DMS 273 treated with DMSO at 0.1 percent for 48 hours (cell line): ENCODE results near the gene CIITA.
"Not testable (repeated sequence)": the region's sequence is repeated elsewhere in the genome, so short reads cannot be mapped to it uniquely, and the experiment has no call there.

ENCODE experiments used
- DNase-seq: peaks from one replicate; lab custom pipeline; 2025; lab: John Stamatoyannopoulos, UW

The CIITA gene

DNA sequence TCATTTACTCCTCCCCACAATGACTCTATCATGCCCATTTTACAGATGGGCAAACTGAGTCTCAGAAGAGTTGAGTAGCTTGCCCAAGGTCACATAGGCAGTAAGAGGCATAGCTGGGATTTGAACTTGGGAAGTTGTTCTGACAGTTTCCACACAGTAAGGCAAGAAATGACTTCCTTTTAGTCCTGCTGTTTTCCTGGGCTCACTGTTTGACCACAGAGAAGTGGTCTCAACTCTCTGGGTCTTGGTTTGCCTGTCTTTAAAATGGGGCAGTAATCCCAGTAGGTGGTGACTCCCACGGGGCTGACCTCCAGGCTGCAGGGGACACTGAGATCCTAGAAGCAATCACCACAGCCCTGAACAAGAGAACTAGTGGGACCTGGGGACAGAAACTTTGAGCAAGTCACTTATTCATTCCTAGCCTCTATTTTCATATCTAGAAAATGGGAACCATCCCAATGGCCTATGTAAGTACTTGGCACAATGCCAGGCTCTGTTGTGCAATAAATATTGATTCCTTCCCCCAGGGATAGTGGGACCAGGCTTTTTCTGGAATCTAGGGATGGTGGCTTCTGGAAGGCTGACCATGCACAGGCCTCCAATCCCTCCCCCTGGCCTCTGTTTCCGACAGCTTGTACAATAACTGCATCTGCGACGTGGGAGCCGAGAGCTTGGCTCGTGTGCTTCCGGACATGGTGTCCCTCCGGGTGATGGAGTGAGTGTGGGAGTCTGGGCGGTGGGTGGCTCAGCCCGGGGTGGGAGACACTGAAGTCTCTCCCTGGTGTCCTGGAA is 44.7 kb downstream of the CIITA start:
- no peak for DNase-seq

DNA sequence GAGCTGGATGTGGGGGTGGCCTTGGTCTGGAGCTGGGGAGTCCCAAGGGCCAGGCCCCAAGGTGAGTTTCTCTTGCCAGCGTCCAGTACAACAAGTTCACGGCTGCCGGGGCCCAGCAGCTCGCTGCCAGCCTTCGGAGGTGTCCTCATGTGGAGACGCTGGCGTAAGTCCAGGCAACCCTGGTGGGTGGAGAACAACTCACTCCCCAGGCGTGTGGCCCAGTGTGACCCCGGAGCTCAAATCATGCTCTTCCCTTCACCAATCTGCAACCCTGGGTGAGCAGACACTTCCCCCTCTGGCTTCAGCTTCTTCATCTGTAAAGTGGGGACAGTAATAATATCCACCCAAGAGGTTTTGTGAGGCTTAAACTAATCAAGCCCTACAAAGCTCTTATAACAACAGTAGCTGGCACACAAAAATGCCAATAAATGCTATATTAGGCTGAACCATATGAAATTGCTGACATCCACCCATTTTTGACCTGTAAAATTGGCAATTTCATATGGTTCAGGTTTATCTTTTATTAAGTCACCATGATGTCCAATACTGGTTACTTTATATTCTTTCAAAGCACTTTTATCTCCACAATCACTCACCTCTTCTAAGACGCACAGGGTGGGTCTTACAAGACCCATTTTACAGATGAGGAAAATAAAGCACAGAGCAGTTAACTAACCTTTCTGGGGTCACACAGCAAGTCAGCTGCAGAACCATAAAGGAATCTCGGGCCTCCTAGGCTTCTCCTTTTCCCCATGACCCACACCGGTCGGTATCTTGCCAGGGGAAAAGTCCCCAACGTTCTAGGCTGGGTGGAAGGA is 45.5 kb downstream of the CIITA start:
- no peak for DNase-seq

DNA sequence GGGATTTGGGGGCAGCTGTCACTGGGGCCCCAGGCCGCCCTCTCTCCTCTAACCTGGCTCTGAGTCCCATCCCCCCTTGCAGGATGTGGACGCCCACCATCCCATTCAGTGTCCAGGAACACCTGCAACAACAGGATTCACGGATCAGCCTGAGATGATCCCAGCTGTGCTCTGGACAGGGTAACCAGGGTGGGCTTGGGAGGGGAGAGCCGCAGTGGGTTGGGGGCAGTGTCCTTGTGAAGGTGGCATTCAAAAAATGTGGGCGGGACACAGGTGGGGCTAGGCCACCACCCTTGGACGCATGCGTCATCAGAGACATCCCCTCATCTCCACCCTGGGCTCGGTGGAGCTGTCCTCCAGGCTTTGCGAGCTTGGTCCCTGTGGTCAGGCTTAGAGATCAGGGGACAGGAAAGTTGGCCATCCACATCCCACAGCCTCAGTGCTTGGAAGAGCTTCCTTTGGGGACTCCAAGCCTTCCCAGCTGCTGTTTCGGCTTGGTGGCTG is 46.2 kb downstream of the CIITA start:
- DNase-seq, result no peak

DNA sequence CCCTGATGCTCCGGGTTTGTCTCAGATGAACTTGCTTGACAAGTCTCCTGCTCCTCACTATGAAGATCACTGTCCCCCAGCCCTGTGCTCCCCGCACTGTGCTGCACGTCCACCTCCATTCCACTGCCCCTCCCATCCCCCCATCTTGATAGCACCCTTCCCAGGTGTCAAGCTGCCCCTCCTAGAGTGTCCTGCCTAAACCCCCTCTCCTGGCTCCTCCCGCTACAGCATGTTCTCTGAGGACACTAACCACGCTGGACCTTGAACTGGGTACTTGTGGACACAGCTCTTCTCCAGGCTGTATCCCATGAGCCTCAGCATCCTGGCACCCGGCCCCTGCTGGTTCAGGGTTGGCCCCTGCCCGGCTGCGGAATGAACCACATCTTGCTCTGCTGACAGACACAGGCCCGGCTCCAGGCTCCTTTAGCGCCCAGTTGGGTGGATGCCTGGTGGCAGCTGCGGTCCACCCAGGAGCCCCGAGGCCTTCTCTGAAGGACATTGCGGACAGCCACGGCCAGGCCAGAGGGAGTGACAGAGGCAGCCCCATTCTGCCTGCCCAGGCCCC is 46.7 kb downstream of the CIITA start:
- DNase-seq, result no peak

DNA sequence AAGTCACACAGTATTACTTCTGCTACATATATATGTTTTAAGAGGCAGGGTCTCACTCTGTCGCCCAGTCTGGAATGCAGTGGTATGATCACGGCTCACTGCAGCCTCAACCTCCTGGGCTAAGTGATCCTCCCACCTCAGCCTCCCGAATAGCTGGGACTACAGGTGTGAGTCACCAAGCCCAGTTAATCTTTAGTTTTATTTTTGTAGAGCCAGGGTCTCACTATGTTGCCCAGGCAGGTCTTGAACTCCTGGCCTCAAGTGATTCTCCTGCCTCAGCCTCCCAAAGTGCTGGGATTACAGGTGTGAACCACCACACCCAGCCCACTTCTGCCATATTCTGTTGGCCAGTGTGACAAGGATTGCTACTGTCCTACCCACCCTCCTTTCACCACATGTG is 48.3 kb downstream of the CIITA start:
- DNase-seq, result not testable (repeated sequence)

DNA sequence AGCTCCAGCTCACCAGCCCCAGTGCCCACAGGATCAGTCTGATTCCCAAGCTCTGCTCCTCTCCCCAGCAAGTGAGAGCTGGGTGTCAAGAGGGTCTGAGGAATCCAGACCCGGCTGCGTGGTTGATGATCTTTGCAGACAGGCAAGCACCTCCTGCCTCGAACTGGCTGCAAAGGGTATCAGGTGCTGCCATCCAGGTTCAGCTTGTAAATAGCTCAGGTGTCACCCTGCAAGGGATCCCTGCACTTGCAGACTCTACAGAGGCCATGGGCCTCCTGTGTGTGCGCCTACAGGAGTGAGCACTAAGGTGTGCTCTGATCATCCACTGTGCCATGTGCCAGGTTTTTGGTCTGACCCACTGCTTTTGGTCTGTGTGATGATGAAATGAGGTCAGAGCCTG is 49.1 kb downstream of the CIITA start:
- no peak for DNase-seq

DNA sequence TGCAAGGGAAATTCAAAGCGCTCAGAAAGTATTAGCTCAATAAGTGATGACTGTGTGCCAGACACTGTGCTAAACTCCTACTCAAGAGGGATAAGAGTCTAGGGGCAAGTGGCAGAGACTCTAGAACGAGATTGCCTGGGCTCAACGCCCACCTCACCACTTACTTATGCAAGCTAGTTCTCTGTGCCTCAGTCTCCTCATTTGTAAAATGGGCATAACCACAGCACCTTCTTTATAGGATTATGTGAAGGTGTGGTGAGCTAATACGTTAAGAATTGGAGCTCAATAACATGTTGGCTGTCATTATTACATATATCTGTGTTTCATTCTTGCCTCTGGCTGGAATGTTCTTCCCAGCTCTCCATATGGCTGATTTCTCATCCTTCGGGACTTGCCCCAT is 49.9 kb downstream of the CIITA start:
- DNase-seq, result no peak

DNA sequence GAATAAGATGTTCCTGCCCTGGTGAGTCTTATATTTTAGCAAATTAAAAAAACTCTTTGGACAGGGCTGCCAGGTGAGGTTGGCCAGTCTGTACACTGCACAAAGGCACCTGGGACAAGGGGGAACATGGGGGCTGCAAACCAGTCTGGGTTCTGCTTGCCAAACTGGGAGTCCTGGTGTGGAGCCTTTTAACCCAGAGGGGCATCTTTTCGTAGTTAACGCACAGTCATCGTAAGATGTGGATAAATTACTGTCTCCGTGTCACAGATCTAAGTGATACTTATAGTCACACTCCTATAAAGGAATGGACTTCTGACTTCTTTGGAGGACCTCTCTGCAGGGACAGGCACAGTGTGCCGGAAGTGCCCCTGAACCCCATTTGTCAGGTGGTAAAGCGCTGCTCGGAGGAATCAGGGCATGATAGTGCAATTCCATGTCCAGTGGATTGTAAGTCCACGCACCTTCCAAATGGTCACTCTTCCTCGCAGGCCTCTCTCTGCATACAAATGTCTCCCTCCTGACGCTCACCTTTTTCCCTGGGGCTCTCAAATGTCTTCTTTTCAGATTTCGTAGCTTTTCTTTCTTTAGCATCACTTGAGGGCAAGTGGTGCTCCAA is 50.6 kb downstream of the CIITA start:
- DNase-seq, result no peak

DNA sequence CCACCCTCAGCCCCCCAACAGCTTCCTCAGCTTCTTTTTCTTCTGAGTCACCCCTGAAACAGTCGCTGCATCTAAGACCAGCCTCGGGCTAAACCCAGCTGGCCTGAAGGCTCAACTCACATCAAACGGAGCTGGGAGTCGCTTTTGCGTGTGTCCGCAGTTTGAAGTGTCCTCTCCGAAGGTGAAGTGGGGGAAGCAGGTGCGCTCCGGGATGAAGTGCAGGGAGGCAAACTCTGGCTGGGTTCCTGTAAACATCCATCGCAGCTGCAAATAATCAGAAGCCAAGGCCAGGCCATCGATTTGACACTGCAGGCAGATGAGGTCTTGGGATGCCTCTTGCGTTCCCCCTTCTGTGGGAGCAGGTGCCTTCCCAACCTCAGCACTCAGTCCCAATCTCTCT is 52.1 kb downstream of the CIITA start:
- not testable (repeated sequence) for DNase-seq

DNA sequence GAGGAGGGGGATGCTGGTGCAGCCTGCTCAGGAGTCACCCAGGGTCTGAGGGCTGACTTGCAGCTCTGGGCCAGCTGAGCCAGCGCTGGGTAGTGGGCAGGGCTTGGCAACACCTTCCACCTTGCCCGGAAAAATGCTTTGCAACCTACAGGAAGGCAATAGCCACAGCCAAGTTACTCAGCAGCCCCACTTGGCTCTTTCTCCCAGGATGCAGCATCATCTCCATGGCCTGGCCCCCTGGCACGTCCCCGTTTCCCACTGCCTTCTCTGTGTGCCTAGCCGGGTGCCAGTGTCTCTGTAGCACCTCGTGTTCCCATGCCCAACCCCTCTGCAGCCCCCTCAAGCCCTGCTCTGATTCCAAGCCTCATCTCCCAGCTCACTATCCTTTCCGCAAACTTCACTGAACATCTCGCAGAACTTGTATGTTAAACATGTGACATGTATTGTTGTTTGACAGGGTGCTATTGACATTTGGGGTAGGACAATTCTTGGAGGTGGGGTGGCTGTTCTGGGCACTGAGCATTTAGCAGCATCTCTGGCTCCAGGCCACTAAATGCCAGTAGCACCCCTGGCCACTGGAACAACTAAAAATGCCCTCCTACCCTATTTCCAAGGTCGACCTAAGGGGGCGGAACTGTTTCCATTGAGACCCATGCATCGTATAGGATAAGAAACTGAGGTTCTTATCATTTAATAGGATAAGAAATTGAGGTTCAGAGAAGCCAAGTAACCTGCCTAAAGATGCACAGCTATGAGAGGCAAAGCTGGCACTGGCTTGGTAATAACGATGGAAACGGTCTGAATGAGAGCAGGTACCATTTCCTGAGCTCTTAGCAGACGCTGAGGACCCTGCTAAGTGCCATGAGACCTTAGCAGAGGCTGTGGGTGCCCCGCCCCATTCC is 53.1 kb downstream of the CIITA start:
- no peak for DNase-seq

DNA sequence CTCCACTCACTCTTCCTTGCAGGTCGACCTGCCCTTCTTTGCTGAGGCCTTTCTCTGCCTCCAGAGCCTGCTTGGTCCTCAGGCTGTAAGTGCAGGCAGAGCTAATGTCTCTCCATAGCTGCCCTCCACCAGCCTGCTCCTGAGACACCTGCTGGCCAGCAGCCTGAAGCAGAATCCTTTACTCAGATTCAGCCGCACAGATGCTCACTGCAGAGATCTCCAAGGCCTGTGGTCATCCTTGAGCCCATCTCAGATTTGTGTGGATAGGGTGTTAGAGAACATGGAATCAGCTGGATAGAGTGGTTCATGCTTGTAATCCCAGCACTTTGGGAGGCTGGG is 53.7 kb downstream of the CIITA start:
- DNase-seq, result no peak

DNA sequence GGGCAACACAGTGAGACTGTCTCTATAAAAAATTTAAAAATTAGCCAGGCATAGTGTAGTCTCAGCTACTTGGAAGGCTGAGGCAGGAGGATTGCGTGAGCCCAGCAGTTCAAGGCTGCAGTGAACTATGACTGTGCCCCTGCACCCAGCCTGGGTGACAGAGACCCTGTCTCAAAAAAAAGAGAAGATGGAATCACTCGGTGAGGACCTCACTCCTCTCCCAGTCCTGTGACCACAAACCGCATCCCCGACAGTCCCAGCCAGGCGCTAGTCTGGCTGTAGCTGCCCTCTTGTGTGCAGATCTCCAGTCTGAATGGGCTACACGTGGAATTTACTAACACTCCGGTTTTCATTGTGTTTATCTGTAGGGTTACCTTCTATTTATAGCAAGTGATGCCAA is 54.1 kb downstream of the CIITA start:
- DNase-seq, result no peak

DNA sequence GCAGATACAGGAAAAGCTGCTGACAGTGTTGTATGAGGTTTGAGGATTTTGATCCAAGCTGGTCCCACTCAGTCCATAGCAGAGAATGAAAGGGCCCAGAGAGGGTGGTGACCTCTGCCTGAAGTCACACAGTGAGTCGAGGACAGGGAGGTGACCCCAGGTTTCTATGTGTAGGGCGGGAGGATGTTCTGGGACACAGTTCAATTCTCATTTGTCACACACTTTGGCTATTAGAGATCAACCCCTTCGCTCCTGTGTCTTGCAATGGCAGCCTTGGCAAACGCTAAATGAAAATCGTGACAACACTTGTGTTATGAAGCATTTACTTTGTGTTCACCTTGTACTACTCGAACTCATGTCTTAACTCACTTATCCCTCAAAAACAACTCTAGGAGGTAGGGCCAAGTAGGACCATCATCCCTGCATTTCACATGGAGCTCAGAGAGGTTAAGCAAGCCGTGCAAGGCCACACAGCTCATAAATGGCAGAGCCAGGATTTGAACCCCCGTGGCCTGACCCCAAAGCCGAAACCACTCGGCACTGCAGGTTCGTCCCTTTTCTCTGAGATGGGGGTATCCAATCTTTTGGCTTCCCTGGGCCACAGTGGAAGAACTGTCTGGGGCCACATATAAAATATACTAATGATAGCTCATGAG is 55.1 kb downstream of the CIITA start:
- no peak for DNase-seq

DNA sequence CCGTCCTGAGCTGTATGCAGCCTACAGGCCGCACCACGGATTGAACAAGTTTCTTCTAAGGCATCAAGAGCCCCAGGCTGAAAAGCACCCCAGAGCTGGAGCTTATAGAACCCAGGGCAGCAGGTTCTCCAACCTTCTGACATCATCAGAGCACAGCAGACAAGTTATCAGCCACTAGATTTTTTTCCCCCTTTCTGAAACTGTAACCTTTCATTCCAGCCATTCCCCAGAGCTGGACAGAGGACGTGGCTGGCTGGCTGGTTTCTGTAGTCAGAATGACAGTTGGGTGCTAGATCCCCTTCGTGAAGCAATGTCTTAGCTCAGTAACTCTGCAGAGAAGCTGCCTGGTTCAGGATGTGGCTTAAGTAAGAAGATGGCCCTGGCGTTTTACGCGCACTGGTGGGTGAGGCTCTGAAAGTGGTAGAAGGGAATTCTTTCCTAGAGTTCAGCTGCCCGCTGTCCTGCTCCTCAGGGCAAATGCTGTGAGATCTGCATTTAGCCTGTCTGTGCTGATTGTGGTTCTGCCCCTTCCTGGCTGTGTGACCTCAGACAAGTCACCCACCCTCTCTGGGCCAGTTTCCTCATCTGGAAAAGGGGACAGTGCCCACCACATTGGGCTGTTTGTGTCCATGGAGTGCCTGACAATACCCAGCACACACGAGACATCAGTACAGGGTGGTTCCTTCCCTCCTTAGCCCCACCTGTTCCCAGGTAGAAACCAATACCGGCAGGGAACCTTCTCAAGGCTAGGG is 56.1 kb downstream of the CIITA start:
- DNase-seq, result no peak

DNA sequence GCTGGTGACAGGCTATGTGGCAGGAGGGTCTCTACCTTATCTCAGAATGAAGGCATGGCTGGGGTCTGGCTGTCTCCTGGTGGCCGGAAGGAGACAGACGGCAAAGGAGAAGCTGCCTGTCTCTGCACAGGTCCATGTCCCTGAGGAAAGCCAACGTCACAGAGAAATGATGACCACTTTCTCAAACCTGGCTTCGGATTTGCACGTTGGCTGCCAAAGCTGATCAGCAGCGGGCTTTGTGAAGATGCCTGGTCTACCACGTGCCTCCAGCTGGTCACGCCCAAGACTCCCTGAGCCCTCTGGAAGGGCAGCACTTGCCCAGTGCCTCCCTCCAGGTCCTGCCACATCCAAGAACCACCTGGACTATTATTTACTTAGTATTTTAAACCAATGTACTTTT is 56.9 kb downstream of the CIITA start:
- DNase-seq, result no peak

DNA sequence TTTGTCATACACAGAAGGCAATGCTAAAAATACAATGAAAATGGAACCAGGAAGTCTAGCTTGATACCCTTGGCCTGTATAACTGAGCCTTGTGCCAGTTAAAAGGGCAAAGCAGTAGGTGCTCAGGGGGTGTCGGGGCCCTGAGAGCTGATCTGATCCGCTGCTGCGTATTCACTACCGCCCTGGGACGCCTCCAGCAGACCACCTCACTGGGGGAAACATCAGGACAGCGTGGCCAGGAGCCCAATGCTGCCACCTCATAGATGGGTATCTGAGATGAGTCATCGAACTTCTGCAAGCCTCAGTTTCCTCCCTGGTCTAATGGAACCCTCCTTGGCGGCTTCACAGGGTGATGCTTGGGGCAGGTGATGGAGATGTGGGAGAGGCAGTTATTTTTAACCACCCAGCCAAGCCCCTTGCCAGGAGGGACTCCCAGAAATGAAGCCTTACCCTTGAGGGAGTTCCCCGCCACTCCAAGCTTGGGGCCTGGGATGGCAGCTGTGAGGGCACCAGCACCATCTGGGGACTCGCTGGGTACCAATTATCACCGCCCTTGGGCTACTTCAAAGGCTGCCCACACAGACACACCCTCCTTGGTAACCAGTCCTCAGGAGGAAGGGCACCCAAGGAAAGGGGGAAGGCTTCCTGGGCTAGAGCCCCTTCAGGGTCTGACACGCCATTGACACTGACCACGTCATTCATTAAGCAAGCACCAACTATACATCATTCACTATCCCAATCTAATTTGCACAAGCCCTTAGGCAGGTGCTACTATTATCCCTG is 57.5 kb downstream of the CIITA start:
- no peak for DNase-seq

DNA sequence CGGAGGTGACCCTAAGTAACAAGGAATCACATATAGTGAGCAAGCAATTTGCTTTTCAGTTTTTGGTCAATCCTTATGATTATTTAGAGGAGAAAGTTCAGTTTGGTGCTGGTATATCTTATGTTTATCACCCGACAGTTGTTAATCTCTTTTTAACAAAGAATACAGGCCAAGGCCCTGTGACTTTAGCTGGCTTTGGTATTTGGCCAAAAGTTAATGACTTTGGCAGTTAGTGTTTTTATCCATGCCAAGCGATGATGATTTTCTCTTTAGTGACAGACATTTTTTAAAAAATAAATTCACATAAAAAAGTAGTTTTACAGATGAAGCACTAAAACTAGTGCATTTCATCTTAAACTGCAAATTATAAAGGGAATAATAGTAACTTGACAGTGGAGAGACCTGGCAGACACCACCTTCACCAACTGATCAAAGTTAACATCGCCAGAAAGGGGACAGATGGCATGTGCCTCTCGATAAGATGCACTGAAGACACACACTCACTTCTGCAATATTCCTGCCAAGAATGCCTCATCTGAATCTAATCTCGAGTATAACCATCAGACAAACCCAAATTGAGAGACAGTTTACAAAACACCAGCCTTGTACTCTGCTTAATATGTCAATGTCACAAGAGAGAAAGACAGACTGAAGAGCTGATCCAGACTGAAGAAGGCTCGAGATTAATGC is 58.4 kb downstream of the CIITA start:
- DNase-seq, result no peak

DNA sequence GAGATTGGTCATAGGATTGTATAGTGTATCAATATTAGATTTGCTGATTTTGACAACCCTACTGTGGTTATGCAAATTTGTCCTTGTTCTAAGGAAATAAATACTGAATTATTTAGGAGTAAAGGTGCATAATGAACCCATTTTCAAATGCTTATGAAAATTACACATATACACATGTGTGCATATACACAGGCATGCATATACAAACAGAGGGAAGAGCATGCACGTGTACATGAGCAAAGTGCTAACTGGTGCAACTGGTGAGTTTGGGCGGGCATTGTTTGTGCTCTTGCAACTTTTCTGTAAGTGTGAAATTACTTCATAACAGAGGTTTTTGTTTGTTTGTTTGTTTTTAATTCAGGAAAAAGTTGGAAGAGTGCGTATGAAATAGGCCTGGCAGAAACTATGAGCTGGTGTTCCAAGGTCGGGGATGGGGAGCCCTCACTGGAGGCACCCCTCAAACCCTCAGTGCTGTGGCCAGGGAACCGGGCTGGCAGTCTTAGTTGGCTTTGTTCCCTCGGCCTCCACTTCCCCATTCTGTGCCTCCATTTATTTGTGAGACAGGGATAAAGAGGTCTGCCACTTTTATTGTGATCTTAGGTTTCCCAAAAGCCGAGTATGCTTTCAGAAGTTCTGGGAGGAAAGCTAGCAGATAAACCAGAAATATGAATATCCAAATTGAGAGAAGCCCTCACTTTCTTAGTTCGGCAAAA is 59.4 kb downstream of the CIITA start:
- DNase-seq, result no peak
